ENCODE measurements around the gene SMIM23.

Gene SMIM23

DNA sequence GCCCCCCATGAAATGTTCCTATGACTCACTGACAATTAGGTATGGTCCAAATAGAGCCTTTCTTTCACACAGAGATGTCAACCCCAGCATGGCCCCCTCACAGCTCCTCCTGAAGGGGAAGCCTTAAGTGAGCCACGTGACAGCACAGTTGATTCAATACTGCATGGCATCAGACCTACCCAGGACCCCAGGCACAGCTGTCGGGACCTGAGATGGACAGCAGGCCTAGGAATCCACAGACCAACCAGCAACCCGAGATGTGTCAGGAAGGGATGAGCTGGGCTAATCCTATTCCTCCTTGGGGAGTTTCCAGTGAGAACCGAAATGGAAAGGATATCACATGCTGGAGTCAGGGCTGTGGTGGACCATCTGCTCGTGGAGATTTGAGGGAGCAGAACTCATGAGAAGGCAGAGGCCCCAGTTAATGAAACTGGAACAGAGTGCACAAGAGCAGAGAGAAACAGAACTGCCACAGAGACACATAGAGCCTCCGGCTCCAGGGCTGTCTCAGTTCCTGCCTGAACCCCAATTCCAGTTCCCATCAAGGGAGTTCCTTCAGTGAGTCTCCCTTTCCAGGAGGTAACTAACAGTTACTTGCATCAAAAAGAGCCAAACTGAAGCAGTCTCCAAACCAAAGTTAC is 42.1 kb upstream of the SMIM23 start:
- Histone ChIP-seq H3K27ac (no peak overlapping the region), H3K79me2 (ENCODE audit: insufficient read depth, low read depth) (no peaks in the 10 kb centered on the region), H3K36me3 (ENCODE audit: insufficient read depth) (no peaks in the 10 kb centered on the region), H3K27me3 (ENCODE audit: insufficient read depth, low read depth) (no peaks in the 10 kb centered on the region), H3K4me3 (IDR thresholded peaks at IDR 0.05; ENCODE audit: insufficient read depth, low read depth, low read length) (no peak overlapping the region), H3K4me2 (no peak overlapping the region), H3K4me1 (ENCODE audit: low read depth, poor library complexity, severe bottlenecking) (no peaks in the 10 kb centered on the region), H4K20me1 (ENCODE audit: insufficient read depth) (no peaks in the 10 kb centered on the region), H2AFZ (ENCODE audit: low read depth) (no peak overlapping the region), H3K9ac (no peak overlapping the region)
- TF ChIP-seq, protein P1, sequence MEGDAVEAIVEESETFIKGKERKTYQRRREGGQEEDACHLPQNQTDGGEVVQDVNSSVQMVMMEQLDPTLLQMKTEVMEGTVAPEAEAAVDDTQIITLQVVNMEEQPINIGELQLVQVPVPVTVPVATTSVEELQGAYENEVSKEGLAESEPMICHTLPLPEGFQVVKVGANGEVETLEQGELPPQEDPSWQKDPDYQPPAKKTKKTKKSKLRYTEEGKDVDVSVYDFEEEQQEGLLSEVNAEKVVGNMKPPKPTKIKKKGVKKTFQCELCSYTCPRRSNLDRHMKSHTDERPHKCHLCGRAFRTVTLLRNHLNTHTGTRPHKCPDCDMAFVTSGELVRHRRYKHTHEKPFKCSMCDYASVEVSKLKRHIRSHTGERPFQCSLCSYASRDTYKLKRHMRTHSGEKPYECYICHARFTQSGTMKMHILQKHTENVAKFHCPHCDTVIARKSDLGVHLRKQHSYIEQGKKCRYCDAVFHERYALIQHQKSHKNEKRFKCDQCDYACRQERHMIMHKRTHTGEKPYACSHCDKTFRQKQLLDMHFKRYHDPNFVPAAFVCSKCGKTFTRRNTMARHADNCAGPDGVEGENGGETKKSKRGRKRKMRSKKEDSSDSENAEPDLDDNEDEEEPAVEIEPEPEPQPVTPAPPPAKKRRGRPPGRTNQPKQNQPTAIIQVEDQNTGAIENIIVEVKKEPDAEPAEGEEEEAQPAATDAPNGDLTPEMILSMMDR (conservative IDR thresholded peaks at IDR 0.05; ENCODE audit: low read depth, low read length) = no peak

DNA sequence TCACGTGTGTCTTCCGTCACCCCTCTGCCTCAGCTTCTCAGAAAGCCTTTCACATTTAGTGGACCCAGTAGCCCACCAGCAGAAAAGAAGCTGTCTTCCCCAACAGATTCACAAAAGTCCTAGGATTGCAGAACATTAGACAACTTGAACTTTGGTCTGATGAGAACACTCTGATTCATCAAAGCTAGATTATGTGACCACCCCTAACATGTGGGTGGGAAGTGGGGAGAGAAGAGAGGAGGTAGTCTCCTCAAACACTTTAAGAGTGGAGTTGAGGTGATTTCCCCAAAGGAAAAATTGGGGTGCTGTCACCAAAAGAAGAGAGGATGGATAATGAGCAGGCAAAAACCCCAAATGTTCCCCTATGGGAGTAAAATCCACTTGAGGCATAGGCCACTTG is 41.4 kb upstream of the SMIM23 start:
- TF ChIP-seq, protein P1 (conservative IDR thresholded peaks at IDR 0.05; ENCODE audit: low read depth, low read length) = no peak
- no peaks in the 10 kb centered on the region for H3K79me2 ChIP-seq (ENCODE audit: insufficient read depth, low read depth)
- H3K27ac ChIP-seq = no peak overlapping the region
- H3K27me3 ChIP-seq (ENCODE audit: insufficient read depth, low read depth) = no peaks in the 10 kb centered on the region
- no peak overlapping the region for H2AFZ ChIP-seq (ENCODE audit: low read depth)
- H3K4me2 ChIP-seq = no peak overlapping the region
- no peaks in the 10 kb centered on the region for H3K36me3 ChIP-seq (ENCODE audit: insufficient read depth)
- no peak overlapping the region for H3K9ac ChIP-seq
- no peak overlapping the region for H3K4me3 ChIP-seq (IDR thresholded peaks at IDR 0.05; ENCODE audit: insufficient read depth, low read depth, low read length)
- no peaks in the 10 kb centered on the region for H3K4me1 ChIP-seq (ENCODE audit: low read depth, poor library complexity, severe bottlenecking)
- no peaks in the 10 kb centered on the region for H4K20me1 ChIP-seq (ENCODE audit: insufficient read depth)

DNA sequence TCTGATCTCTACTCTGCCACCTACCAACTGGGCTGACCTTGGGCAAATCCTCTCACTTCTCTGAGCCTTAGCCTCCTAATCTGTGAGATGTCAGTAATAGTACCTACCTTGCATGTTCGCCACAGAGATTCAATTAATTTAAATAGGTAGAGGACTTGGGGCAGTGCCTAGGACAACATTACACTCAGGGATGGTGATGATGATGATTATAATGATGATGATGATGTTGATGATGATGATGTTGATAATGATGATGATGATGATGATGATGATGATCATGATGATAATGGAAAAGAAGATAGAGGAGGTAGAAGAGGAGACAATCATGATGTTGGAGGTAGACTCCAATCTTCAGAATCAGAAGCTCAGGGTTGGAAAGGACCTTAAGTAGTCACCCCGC is 40.7 kb upstream of the SMIM23 start:
- Histone ChIP-seq H3K79me2 (ENCODE audit: insufficient read depth, low read depth) (no peaks in the 10 kb centered on the region), H3K4me2 (no peak overlapping the region), H3K27ac (no peak overlapping the region), H2AFZ (ENCODE audit: low read depth) (no peak overlapping the region), H4K20me1 (ENCODE audit: insufficient read depth) (no peaks in the 10 kb centered on the region), H3K9ac (no peak overlapping the region), H3K4me1 (ENCODE audit: low read depth, poor library complexity, severe bottlenecking) (no peaks in the 10 kb centered on the region), H3K27me3 (ENCODE audit: insufficient read depth, low read depth) (no peaks in the 10 kb centered on the region), H3K4me3 (IDR thresholded peaks at IDR 0.05; ENCODE audit: insufficient read depth, low read depth, low read length) (no peak overlapping the region), H3K36me3 (ENCODE audit: insufficient read depth) (no peaks in the 10 kb centered on the region)
- TF ChIP-seq, protein P1 (conservative IDR thresholded peaks at IDR 0.05; ENCODE audit: low read depth, low read length) = no peak

DNA sequence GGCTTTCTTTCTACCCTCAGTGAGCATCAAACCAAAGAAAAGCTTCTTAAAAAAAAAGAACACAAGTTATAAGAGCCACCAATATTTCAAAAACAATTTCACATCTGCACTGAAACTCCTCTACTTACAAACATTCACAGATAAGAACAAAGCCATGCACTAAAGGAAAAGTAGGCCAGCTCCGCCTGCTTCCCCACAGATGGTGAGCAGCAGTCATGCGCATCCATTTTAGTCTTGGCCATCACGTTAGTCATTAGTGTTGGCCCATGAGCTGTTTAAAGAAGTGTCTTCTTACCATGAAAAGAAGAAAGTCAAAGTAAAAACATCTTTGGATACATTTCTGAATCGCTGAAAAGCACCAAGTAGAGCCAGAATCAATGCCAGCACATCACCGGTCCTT is 40.0 kb upstream of the SMIM23 start:
- H3K4me3 ChIP-seq (IDR thresholded peaks at IDR 0.05; ENCODE audit: insufficient read depth, low read depth, low read length) = no peak overlapping the region
- no peak overlapping the region for H3K4me2 ChIP-seq
- no peaks in the 10 kb centered on the region for H3K4me1 ChIP-seq (ENCODE audit: low read depth, poor library complexity, severe bottlenecking)
- TF ChIP-seq, protein P1 (conservative IDR thresholded peaks at IDR 0.05; ENCODE audit: low read depth, low read length) = no peak
- no peaks in the 10 kb centered on the region for H3K79me2 ChIP-seq (ENCODE audit: insufficient read depth, low read depth)
- no peak overlapping the region for H3K27ac ChIP-seq
- H4K20me1 ChIP-seq (ENCODE audit: insufficient read depth) = no peaks in the 10 kb centered on the region
- no peak overlapping the region for H2AFZ ChIP-seq (ENCODE audit: low read depth)
- no peaks in the 10 kb centered on the region for H3K36me3 ChIP-seq (ENCODE audit: insufficient read depth)
- H3K27me3 ChIP-seq (ENCODE audit: insufficient read depth, low read depth) = no peaks in the 10 kb centered on the region
- no peak overlapping the region for H3K9ac ChIP-seq
